DLD1 (cell line): Measurements from ENCODE around the gene RAB11FIP4.

Experiments used
- in situ Hi-C: cut with HindIII; loops from 2 replicates; pipeline ENCODE4 v1.10.0; 2017; ENCODE audit warnings: low sequenced_read_pairs

RAB11FIP4 gene

GRCh38 chr17:31494259-31495021 is 103.0 kb downstream of the RAB11FIP4 start:
- in situ Hi-C loops = no loop called here

- in situ Hi-C loops = no loop called here
Measured at GRCh38 chr17:31495022-31495885, 103.8 kb downstream of the RAB11FIP4 start.

GRCh38 chr17:31496097-31496496 is 104.6 kb downstream of the RAB11FIP4 start:
- in situ Hi-C loops = no loop called here

GRCh38 chr17:31496601-31497000 is 105.1 kb downstream of the RAB11FIP4 start:
- in situ Hi-C loops = no loop called here

- in situ Hi-C loops = no loop called here
Measured at GRCh38 chr17:31497431-31497830, 106.0 kb downstream of the RAB11FIP4 start.

- in situ Hi-C loops = no loop called here
Measured at GRCh38 chr17:31497994-31498826, 106.7 kb downstream of the RAB11FIP4 start.

GRCh38 chr17:31499771-31500554 is 108.5 kb downstream of the RAB11FIP4 start:
- in situ Hi-C loops = no loop called here

- in situ Hi-C loops = no loop called here
Measured at GRCh38 chr17:31506517-31506916, 115.0 kb downstream of the RAB11FIP4 start.

- in situ Hi-C loops = no loop called here
Measured at GRCh38 chr17:31508288-31509094, 117.0 kb downstream of the RAB11FIP4 start.

GRCh38 chr17:31509095-31509804 is 117.8 kb downstream of the RAB11FIP4 start:
- in situ Hi-C loops = no loop called here

- in situ Hi-C loops = no loop called here
Measured at GRCh38 chr17:31509805-31510177, 118.3 kb downstream of the RAB11FIP4 start.

- in situ Hi-C loops = no loop called here
Measured at GRCh38 chr17:31510308-31511194, 119.1 kb downstream of the RAB11FIP4 start.

- in situ Hi-C loops = no loop called here
Measured at GRCh38 chr17:31511195-31511578, 119.7 kb downstream of the RAB11FIP4 start.

GRCh38 chr17:31511580-31511979 is 120.1 kb downstream of the RAB11FIP4 start:
- in situ Hi-C loops = no loop called here

GRCh38 chr17:31512104-31512740 is 120.7 kb downstream of the RAB11FIP4 start:
- in situ Hi-C loops = no loop called here

- in situ Hi-C loops = no loop called here
Measured at GRCh38 chr17:31512796-31513195, 121.3 kb downstream of the RAB11FIP4 start.

GRCh38 chr17:31513731-31514427 is 122.4 kb downstream of the RAB11FIP4 start:
- in situ Hi-C loops = no loop called here
